Measurements from ENCODE around the gene ENTREP3.

DNA sequence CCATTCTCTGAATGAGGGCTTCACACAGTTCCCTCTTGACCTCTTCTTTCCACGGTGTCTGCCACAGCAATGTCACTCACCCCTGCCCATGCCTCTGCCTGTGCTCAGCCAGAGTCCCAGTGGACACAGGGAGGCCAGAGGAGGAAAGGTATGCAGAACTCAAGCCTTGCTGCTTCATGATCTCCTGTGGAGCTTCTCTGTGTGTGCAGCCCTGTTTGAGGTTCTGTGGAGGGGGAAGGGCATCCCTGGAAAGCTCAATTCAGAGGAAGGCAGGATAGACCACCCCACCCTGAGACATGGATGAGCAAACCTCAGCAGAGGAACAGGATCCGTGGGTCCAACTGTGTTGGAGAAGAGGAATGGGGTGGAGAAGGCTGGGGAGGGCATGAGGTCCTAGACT, 24.0 kb upstream of the ENTREP3 start:
- TF ChIP-seq, protein P1, sequence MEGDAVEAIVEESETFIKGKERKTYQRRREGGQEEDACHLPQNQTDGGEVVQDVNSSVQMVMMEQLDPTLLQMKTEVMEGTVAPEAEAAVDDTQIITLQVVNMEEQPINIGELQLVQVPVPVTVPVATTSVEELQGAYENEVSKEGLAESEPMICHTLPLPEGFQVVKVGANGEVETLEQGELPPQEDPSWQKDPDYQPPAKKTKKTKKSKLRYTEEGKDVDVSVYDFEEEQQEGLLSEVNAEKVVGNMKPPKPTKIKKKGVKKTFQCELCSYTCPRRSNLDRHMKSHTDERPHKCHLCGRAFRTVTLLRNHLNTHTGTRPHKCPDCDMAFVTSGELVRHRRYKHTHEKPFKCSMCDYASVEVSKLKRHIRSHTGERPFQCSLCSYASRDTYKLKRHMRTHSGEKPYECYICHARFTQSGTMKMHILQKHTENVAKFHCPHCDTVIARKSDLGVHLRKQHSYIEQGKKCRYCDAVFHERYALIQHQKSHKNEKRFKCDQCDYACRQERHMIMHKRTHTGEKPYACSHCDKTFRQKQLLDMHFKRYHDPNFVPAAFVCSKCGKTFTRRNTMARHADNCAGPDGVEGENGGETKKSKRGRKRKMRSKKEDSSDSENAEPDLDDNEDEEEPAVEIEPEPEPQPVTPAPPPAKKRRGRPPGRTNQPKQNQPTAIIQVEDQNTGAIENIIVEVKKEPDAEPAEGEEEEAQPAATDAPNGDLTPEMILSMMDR (IDR thresholded peaks at IDR 0.05) = no peak
- no peak for TF ChIP-seq POLR2A (IDR thresholded peaks at IDR 0.05)
- no peak for TF ChIP-seq POLR2AphosphoS5 (IDR thresholded peaks at IDR 0.05)
